Suprapubic skin (tissue), 4 donors: Measurements from ENCODE around the gene LGALS3BP. TPM values are rescaled to one million over a fixed set of nuclear protein-coding genes. Genes with fewer than 3 reads are reported as not detected.

Experiments
- DNase-seq, 2 donors: peaks; one replicate each; pipeline ENCODE4 v3.0.0-alpha.2; 2019; ENCODE audit warnings: low spot score in 2 of 2
- H3K27ac ChIP-seq: fragments of 200-600 bp; sonication (generic); one replicate; pipeline ENCODE4 v1.5.1; 2019
- H3K27me3 ChIP-seq: fragments of 200-600 bp; sonication (generic); one replicate; pipeline ENCODE4 v1.5.1; 2019
- H3K36me3 ChIP-seq: fragments of 200-600 bp; sonication (generic); one replicate; pipeline ENCODE4 v1.5.1; 2019
- H3K4me1 ChIP-seq: fragments of 200-600 bp; sonication (generic); one replicate; pipeline ENCODE4 v1.5.1; 2019
- H3K4me3 ChIP-seq: fragments of 200-600 bp; sonication (generic); one replicate; pipeline ENCODE4 v1.5.1; 2019; ENCODE audit warnings: mild to moderate bottlenecking
- H3K9me3 ChIP-seq: fragments of 200-600 bp; sonication (generic); one replicate; pipeline ENCODE4 v1.5.1; 2019
- CTCF ChIP-seq, 2 donors: fragments of 200-600 bp in 1 of 2; fragments of 450-650 bp in 1 of 2; sonication (generic) in 1 of 2; IDR thresholded peaks; one replicate each; pipeline ENCODE4 v1.5.1; 2016 to 2019; ENCODE audit warnings: antibody characterized with exemption in 2 of 2, mild to moderate bottlenecking in 1 of 2, moderate library complexity in 1 of 2
- EP300 ChIP-seq: sonication (generic); formaldehyde crosslinking; IDR thresholded peaks from one replicate; pipeline ENCODE4 v1.6.1; 2017; ENCODE audit warnings: antibody characterized with exemption
- POLR2A ChIP-seq, 2 donors: fragments of 450-650 bp; IDR thresholded peaks; one replicate each; pipeline ENCODE4 v1.6.1; 2017; ENCODE audit warnings: antibody characterized with exemption in 2 of 2, mild to moderate bottlenecking in 2 of 2, moderate library complexity in 2 of 2
- POLR2AphosphoS5 ChIP-seq, 3 donors: sonication (generic); formaldehyde crosslinking; IDR thresholded peaks; one replicate each; pipeline ENCODE4 v1.6.1; 2017; ENCODE audit warnings: antibody characterized with exemption in 3 of 3
- WGBS: methylation state at CpG from one replicate; pipeline ENCODE4 v1.1.5; 2018; 5-methylcytosine and 5-hydroxymethylcytosine counted together
- total RNA-seq, 4 donors: library from RNA; depleted of rRNA; stranded (reverse); fragments of >200 nt; gene quantifications; one replicate each; pipeline ENCODE4 v1.1.0, GENCODE V29; 2016

The LGALS3BP gene
- total RNA-seq, 4 donors from 2014 or later = 70.2 to 162 (median 105) TPM

- no peak overlapping the region for H3K4me3 ChIP-seq
- H3K9me3 ChIP-seq = no peaks in the 10 kb centered on the region
- H3K27me3 ChIP-seq = no peaks in the 10 kb centered on the region
- H3K36me3 ChIP-seq = no peaks in the 10 kb centered on the region
- TF ChIP-seq POLR2AphosphoS5 (IDR thresholded peaks at IDR 0.05) (no peak), POLR2A (IDR thresholded peaks at IDR 0.05) (no peak), CTCF (IDR thresholded peaks at IDR 0.05) (no peak), EP300 (no peak)
- WGBS = 88% methylated on average over 7 of the region's 7 CpGs
- H3K27ac ChIP-seq = no peak overlapping the region
- DNase-seq = no peak
- H3K4me1 ChIP-seq = no peaks in the 10 kb centered on the region
Observed at GRCh38 chr17:78944026-78944425, 35.7 kb downstream of the LGALS3BP start.

DNA sequence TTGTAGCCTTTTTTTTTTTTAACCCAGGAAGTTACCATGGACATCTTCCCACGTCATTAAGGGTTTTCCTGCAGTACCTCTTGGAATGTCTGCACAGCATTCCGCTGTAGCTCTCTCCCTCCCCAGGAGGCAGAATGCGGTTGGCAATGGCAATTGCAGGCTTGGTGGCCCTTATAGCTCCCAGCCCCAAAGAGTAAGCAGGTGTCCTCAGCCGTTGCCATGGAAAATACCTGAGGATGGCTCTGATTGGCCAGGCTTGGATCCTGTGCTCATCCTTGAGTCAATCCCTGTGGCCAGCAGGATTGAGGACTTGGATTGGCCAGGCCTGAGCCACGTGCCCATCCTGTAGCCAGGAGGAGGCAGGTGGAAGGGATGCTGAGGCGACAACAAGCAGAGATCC lies 39.0 kb downstream of the LGALS3BP start:
- H3K27ac ChIP-seq = no peak overlapping the region
- peaks cover 5% of the 10 kb centered on the region for H3K4me1 ChIP-seq

DNA sequence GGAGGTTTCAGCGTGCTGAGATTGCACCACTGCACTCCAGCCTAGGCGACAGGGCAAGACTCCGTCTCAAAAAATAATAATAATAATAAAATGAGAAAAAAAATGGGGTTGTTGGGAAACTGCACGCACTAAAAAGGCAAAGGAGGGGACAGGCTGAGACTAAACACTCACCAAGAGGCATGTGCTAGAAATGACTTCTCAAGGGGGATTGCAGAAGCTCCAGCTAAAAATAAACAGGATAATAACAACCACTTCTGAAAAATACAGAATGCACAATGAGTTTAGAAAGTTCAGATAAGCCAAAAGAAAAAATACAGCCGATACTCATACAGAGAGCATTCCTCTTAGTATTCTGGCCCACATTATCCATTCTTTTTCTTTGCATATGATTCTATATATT lies 39.5 kb downstream of the LGALS3BP start:
- Histone ChIP-seq H3K27me3 (no peaks in the 10 kb centered on the region), H3K4me3 (no peak overlapping the region), H3K27ac (no peak overlapping the region), H3K4me1 (peaks cover 7% of the 10 kb centered on the region), H3K36me3 (no peaks in the 10 kb centered on the region), H3K9me3 (no peaks in the 10 kb centered on the region)
- 84% methylated on average over 5 of the region's 5 CpGs for WGBS
- no peak for DNase-seq
- TF ChIP-seq POLR2AphosphoS5 (IDR thresholded peaks at IDR 0.05) = no peak
- TF ChIP-seq CTCF (IDR thresholded peaks at IDR 0.05) = no peak
- no peak for TF ChIP-seq POLR2A (IDR thresholded peaks at IDR 0.05)
- TF ChIP-seq EP300 = no peak

More for the DNA sequence above, 39.0 kb downstream of the LGALS3BP start:
- DNase-seq = no peak
- no peaks in the 10 kb centered on the region for H3K27me3 ChIP-seq
- no peaks in the 10 kb centered on the region for H3K36me3 ChIP-seq
- TF ChIP-seq POLR2A (IDR thresholded peaks at IDR 0.05) (no peak), CTCF (IDR thresholded peaks at IDR 0.05) (no peak), POLR2AphosphoS5 (IDR thresholded peaks at IDR 0.05) (no peak), EP300 (no peak)
- H3K4me3 ChIP-seq = no peak overlapping the region
- no peaks in the 10 kb centered on the region for H3K9me3 ChIP-seq
- WGBS = 75% methylated on average over 5 of the region's 6 CpGs

GRCh38 chr17:78939615-78940014 lies 40.1 kb downstream of the LGALS3BP start:
- H3K36me3 ChIP-seq = no peaks in the 10 kb centered on the region
- no peak overlapping the region for H3K4me3 ChIP-seq
- no peak for DNase-seq
- H3K27ac ChIP-seq = no peak overlapping the region
- no peaks in the 10 kb centered on the region for H3K27me3 ChIP-seq
- H3K4me1 ChIP-seq = peaks cover 13% of the 10 kb centered on the region
- TF ChIP-seq POLR2A (IDR thresholded peaks at IDR 0.05) (no peak), POLR2AphosphoS5 (IDR thresholded peaks at IDR 0.05) (no peak), CTCF (IDR thresholded peaks at IDR 0.05) (no peak), EP300 (no peak)
- WGBS = 90% methylated on average over 6 of the region's 6 CpGs
- H3K9me3 ChIP-seq = no peaks in the 10 kb centered on the region

- Histone ChIP-seq H3K4me3 (no peak overlapping the region), H3K4me1 (peaks cover 33% of the 10 kb centered on the region), H3K36me3 (no peaks in the 10 kb centered on the region), H3K27ac (no peak overlapping the region), H3K9me3 (no peaks in the 10 kb centered on the region), H3K27me3 (no peaks in the 10 kb centered on the region)
- TF ChIP-seq POLR2AphosphoS5 (IDR thresholded peaks at IDR 0.05) = no peak
- no peak for TF ChIP-seq CTCF (IDR thresholded peaks at IDR 0.05)
- no peak for TF ChIP-seq POLR2A (IDR thresholded peaks at IDR 0.05)
- no peak for TF ChIP-seq EP300
- 72% methylated on average over 10 of the region's 11 CpGs for WGBS
- DNase-seq = no peak
Observed at GRCh38 chr17:78937561-78937960, 42.2 kb downstream of the LGALS3BP start.
